Rectal smooth muscle tissue (tissue), 1 donor: Measurements from ENCODE around the gene LAMB3.

ENCODE experiments used
- H3K27ac ChIP-seq: one replicate; pipeline ENCODE4 v1.7.0; 2013; ENCODE audit warnings: low read depth, low read length, inconsistent platforms
- H3K27me3 ChIP-seq: one replicate; pipeline ENCODE4 v1.7.0; 2013; ENCODE audit warnings: low read length; ENCODE audit not compliant: control insufficient read depth, insufficient read depth
- H3K36me3 ChIP-seq: one replicate; pipeline ENCODE4 v1.7.0; 2013; ENCODE audit warnings: low read length; ENCODE audit not compliant: control insufficient read depth, insufficient read depth
- H3K4me1 ChIP-seq: one replicate; pipeline ENCODE4 v1.7.0; 2013; ENCODE audit warnings: low read length; ENCODE audit not compliant: control insufficient read depth, insufficient read depth
- H3K4me3 ChIP-seq: one replicate; pipeline ENCODE4 v1.7.0; 2013; ENCODE audit warnings: low read length
- H3K9ac ChIP-seq: one replicate; pipeline ENCODE4 v1.7.0; 2013; ENCODE audit warnings: low read length

The LAMB3 gene

GRCh38 chr1:209607795-209608178 lies 44.4 kb downstream of the LAMB3 start:
- H3K4me3 ChIP-seq, result no peak overlapping the region
- no peaks in the 10 kb centered on the region for H3K36me3 ChIP-seq
- H3K4me1 ChIP-seq, result no peaks in the 10 kb centered on the region
- H3K9ac ChIP-seq, result no peak overlapping the region
- no peak overlapping the region for H3K27ac ChIP-seq
- no peaks in the 10 kb centered on the region for H3K27me3 ChIP-seq

DNA sequence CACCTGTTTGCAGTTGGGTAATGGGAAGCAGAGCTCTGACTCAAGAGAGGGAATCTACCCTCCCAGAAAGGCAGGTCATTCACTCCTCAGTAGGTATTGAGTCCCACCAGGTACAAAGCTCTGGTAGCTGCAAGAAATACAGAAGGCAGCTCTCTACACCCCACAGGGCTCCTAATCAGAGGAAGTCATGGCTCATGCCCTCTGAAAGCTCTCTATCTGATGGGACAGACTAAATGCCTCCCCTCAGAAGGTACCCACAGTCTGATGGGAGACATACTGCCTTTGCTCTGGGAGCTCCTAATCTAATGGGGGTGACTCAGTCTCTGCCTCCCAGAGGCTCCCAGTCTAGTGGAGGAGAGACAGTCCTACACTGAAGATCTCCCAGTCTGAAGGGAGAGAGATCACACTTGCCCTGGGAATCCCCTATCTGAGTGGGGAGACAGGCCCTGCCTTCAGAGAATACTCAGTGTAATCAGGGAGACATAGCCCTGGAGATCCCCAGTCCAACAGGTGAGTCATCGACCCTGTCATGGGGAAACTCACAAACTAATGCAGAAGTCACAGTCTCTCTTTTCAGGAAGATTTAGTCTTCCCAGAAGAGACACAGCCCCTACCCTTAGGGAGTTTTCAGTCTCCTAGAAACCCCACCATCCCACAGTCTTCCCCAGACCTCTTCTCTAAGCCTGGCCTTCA lies 45.0 kb downstream of the LAMB3 start:
- no peaks in the 10 kb centered on the region for H3K4me1 ChIP-seq
- no peak overlapping the region for H3K9ac ChIP-seq
- H3K27me3 ChIP-seq, result no peaks in the 10 kb centered on the region
- H3K27ac ChIP-seq, result no peak overlapping the region
- H3K36me3 ChIP-seq, result no peaks in the 10 kb centered on the region
- no peak overlapping the region for H3K4me3 ChIP-seq

GRCh38 chr1:209603877-209604276 lies 48.3 kb downstream of the LAMB3 start:
- H3K4me3 ChIP-seq, result no peak overlapping the region
- no peaks in the 10 kb centered on the region for H3K36me3 ChIP-seq
- H3K27me3 ChIP-seq, result no peaks in the 10 kb centered on the region
- no peak overlapping the region for H3K27ac ChIP-seq
- no peaks in the 10 kb centered on the region for H3K4me1 ChIP-seq
- H3K9ac ChIP-seq, result no peak overlapping the region

- Histone ChIP-seq H3K9ac (no peak overlapping the region), H3K36me3 (no peaks in the 10 kb centered on the region), H3K27ac (no peak overlapping the region), H3K4me3 (no peak overlapping the region), H3K4me1 (no peaks in the 10 kb centered on the region), H3K27me3 (no peaks in the 10 kb centered on the region)
Measured at GRCh38 chr1:209601809-209602657, 50.2 kb downstream of the LAMB3 start.

GRCh38 chr1:209600541-209600940 lies 51.7 kb downstream of the LAMB3 start:
- Histone ChIP-seq H3K4me1 (no peaks in the 10 kb centered on the region), H3K36me3 (no peaks in the 10 kb centered on the region), H3K4me3 (no peak overlapping the region), H3K9ac (no peak overlapping the region), H3K27me3 (no peaks in the 10 kb centered on the region), H3K27ac (no peak overlapping the region)

GRCh38 chr1:209598227-209598626 lies 54.0 kb downstream of the LAMB3 start:
- no peak overlapping the region for H3K27ac ChIP-seq
- no peak overlapping the region for H3K4me3 ChIP-seq
- H3K36me3 ChIP-seq, result no peaks in the 10 kb centered on the region
- no peaks in the 10 kb centered on the region for H3K4me1 ChIP-seq
- H3K9ac ChIP-seq, result no peak overlapping the region
- H3K27me3 ChIP-seq, result no peaks in the 10 kb centered on the region

- no peaks in the 10 kb centered on the region for H3K27me3 ChIP-seq
- no peaks in the 10 kb centered on the region for H3K4me1 ChIP-seq
- H3K27ac ChIP-seq, result no peak overlapping the region
- H3K9ac ChIP-seq, result no peak overlapping the region
- no peaks in the 10 kb centered on the region for H3K36me3 ChIP-seq
- H3K4me3 ChIP-seq, result no peak overlapping the region
Measured at GRCh38 chr1:209597499-209597898, 54.7 kb downstream of the LAMB3 start.

GRCh38 chr1:209595599-209596285 lies 56.5 kb downstream of the LAMB3 start:
- H3K27ac ChIP-seq, result no peak overlapping the region
- no peak overlapping the region for H3K9ac ChIP-seq
- H3K4me1 ChIP-seq, result no peaks in the 10 kb centered on the region
- no peaks in the 10 kb centered on the region for H3K27me3 ChIP-seq
- no peak overlapping the region for H3K4me3 ChIP-seq
- no peaks in the 10 kb centered on the region for H3K36me3 ChIP-seq

DNA sequence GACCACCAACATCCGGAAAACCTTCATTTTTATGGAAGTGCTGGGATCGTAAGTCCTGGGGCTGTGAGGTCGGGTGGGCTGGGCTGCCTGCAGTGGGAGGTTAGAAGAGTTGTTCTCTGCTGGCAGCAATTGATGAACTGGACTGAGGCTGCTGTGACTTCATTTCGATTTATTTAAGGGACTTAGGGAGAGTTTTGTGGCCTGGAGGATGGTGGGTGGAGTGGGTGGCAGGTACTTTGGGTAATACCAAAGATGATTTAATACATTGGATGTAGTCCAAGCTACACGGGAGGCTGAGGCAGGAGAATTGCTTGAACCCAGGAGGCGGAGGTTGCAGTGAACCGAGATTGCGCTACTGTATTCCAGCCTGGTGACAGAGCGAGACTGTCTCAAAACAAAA lies 57.2 kb downstream of the LAMB3 start:
- Histone ChIP-seq H3K36me3 (no peaks in the 10 kb centered on the region), H3K9ac (no peak overlapping the region), H3K4me3 (no peak overlapping the region), H3K27ac (no peak overlapping the region), H3K4me1 (no peaks in the 10 kb centered on the region), H3K27me3 (no peaks in the 10 kb centered on the region)

DNA sequence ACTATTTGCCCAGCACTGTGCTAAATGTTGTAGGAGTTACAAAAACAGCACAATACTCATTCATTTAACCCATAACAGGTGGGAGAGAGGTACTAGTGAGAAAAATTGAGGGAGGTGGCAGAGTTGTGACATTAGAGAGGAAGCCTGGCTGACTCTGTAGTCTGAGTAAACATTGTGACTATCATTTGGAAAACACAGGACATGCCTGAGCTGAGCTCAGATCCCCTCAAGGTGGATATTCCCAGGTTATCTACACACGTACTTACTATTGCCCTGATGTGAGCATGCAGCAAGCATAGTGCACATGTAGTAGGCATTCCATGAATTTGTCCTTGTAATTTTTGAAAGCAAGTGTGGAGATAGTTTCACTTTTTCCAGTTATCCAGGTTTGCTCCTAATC lies 57.8 kb downstream of the LAMB3 start:
- Histone ChIP-seq H3K4me1 (no peaks in the 10 kb centered on the region), H3K9ac (no peak overlapping the region), H3K36me3 (no peaks in the 10 kb centered on the region), H3K27ac (no peak overlapping the region), H3K27me3 (no peaks in the 10 kb centered on the region), H3K4me3 (no peak overlapping the region)

- H3K27me3 ChIP-seq, result no peaks in the 10 kb centered on the region
- H3K4me1 ChIP-seq, result no peaks in the 10 kb centered on the region
- H3K36me3 ChIP-seq, result no peaks in the 10 kb centered on the region
- no peak overlapping the region for H3K9ac ChIP-seq
- no peak overlapping the region for H3K4me3 ChIP-seq
- H3K27ac ChIP-seq, result no peak overlapping the region
Measured at GRCh38 chr1:209593747-209594146, 58.5 kb downstream of the LAMB3 start.

DNA sequence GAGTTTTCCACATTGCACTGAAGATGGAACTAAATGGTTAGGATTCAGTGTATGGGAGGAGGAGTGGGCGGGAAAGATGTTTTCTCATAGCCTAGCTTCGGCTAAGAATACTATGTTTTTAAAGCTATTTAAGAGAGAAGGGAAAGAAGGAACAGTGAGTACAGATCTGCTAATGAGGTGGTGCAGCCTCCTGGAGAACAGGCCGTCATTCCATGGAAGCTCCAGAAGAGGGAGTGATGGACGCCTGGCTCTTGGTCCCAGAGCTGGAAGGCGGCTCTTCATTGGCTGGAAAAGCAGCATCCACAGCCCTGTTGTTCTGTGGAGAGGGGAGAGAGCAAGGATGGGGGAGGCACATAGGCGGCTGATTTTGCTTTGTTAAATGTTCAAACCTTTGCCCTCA lies 61.8 kb downstream of the LAMB3 start:
- Histone ChIP-seq H3K9ac (no peak overlapping the region), H3K27me3 (no peaks in the 10 kb centered on the region), H3K4me1 (no peaks in the 10 kb centered on the region), H3K4me3 (no peak overlapping the region), H3K27ac (no peak overlapping the region), H3K36me3 (no peaks in the 10 kb centered on the region)
